ENCODE data around the gene SPOCK1.

Gene SPOCK1

GRCh38 chr5:137290373-137290772, 208.8 kb downstream of the SPOCK1 start:
- no peak for DNase-seq

GRCh38 chr5:137289856-137290255, 209.3 kb downstream of the SPOCK1 start:
- no peak for DNase-seq

DNA sequence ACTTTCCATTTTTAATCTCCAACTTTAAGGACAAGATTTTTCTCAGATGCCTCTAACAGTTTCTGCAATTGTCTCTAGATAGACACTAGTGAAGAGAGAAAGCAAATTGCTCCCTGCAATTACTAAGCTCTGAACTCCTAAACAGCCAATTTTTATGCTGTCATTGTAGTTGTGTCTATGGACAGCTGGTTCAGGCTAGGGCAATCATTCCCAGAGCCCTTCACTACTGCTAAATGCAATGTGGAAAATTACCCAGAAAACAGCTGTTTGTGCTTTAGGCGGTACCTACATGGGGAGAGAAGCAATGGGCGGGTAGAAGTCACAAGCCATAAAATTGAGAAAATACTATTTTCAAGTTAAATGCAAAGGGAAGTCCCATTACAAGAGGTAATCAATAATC, 211.6 kb downstream of the SPOCK1 start:
- DNase-seq, result no peak

GRCh38 chr5:137286025-137286610, 213.0 kb downstream of the SPOCK1 start:
- no peak for DNase-seq

- no peak for DNase-seq
Observed at GRCh38 chr5:137283801-137284200, 215.3 kb downstream of the SPOCK1 start.

GRCh38 chr5:137282216-137282615, 216.9 kb downstream of the SPOCK1 start:
- peak; percentile 92 for DNase-seq

GRCh38 chr5:137281201-137281600, 217.9 kb downstream of the SPOCK1 start:
- DNase-seq, result no peak

DNA sequence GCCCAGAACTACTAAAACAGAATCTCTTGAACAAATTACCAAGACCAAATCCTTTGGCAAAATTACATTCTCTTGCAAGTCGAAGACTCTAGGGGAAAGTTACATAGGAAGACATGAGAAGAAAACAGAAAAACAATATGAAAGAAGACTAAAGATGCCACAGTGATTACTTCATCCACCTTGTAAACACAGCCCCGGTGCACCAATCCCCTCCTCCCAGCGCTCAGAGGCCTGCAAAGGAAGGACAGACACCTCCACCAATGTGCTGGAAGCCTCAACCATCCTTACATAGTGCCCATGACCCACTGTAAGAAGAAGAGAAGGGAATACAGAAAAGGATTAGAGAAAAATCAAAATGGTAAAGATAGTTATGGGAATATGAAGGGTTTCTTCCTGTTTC, 218.5 kb downstream of the SPOCK1 start:
- DNase-seq, result no peak

DNA sequence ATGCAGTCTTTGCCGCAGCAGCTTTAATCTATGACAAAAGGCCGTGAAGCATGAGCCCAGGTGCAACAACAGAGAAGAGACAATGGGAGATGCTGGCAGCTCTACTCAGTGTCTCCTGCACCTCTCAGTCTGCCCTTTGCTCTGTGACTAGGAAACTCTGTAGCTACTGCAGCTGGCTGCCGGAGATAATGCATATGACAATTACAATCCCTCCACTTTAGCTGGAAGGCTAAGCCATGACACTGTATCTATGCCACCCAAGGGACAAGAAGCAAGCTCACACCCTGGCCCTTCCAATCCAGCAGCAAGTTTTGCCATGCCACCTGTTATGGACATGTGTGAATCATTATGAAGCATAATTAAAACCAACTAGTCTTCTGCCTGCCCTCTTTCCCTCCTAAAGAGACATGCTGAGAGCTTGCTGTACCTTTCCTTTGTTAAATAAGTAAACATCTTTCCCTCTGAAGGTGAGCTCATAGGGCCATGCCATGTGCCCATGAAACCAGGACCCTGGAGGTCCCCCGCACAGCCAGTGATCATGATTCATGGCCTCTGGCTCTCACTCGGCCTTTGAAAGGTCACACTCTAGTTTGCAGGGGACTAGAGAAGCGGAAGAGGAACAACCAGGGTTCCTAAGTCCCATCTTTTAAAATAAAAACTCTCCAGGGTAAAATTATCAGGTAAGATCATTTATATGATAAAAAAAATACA, 219.4 kb downstream of the SPOCK1 start:
- no peak for DNase-seq

- DNase-seq, result no peak
Observed at GRCh38 chr5:137278476-137278875, 220.7 kb downstream of the SPOCK1 start.

- no peak for DNase-seq
Observed at GRCh38 chr5:137275083-137275482, 224.0 kb downstream of the SPOCK1 start.

GRCh38 chr5:137273511-137273910, 225.6 kb downstream of the SPOCK1 start:
- DNase-seq, result no peak

DNA sequence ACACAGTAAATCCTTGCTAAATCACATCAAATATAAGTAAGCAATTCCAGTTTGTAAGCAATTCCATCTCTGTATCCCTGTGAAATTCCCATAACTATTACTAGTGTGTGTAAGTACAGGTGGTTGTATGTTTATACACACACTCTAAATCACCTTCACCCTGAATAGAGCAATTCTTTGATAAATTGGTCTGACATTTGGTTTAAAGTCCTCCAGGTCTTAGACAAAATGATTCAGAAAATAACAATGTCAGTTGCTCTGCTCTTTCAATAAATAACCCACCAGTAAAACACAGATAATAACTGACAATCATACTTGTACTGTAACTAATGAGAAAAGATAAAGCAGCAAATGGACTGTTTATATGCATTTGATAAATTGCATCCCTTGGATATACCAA, 226.3 kb downstream of the SPOCK1 start:
- DNase-seq, result no peak

DNA sequence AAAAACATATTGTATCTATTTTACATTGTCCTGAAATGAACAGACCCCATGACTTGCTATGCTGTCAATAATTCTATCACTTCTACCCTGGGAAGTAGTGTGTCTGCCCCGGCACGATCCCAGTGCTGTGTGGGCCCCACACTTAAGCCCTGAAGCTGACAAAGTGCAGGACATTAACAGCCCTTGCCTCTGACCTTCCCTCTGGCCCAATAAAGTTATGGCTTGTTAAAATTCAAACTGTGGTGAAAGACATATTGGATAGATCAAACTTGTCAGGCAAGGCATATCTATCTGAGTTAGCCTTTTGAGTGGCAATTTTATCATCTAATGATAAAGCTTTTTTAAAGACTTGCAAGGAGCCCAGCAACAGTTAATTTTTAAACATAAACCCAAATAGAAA, 229.2 kb downstream of the SPOCK1 start:
- no peak for DNase-seq

DNA sequence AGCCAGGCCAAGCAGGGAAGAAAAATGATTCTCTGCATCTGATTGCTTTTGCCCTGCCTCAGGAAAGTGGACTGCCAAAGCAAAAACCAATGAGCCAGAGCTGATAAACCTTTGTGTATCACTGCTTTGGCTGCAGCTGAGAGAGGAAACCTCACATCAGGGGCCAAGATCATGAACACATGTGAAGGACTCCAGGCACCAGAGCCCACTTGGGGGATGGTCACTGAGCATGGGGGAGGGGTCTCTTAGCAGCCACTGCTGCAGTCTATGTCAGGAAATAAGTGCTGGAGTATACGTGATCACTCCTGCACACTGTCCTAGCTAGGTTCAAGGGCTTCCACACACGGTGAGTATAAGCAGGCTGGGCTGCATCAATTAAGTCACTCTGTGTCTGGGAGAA, 229.9 kb downstream of the SPOCK1 start:
- DNase-seq, result no peak

GRCh38 chr5:137268646-137269045, 230.5 kb downstream of the SPOCK1 start:
- no peak for DNase-seq

- no peak for DNase-seq
Observed at GRCh38 chr5:137266186-137266585, 232.9 kb downstream of the SPOCK1 start.

GRCh38 chr5:137265457-137265856, 233.7 kb downstream of the SPOCK1 start:
- DNase-seq, result no peak

DNA sequence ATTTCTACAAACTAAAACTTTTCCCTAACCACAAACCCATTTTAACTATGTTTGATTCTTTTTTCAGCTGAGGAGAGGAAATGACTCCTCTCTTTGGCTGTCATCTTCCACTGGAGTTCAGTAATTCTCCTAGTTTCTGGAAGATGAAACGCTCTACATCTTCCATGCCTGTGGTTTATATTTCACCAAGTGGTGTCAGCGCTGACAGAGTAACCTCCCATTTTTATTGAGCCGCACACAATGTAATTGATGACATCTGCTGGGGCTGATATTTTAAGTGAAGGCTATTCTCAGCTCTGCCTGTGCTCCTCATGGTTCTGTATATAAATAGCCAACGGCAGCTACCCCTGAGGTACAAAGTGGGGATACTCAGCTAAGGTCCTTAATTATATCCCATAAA, 234.6 kb downstream of the SPOCK1 start:
- no peak for DNase-seq

DNA sequence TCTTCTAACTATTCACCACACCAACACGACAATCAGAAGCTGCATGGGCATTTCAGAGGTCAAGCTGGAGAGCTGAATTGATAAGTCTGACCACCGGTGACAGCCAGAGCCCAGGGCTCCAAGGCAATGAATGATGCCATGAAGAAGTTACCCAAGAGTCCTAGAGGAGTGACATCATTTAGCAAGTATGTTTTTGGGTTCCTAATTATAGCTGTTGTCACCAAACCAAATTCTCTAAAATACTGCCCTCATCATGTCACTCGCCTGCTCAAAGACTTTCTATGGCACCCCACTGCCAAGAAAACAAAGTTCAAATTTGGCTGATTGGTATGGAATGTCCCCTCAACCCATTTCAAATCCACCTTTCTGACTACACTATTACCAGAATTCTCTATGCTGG, 235.1 kb downstream of the SPOCK1 start:
- no peak for DNase-seq

DNA sequence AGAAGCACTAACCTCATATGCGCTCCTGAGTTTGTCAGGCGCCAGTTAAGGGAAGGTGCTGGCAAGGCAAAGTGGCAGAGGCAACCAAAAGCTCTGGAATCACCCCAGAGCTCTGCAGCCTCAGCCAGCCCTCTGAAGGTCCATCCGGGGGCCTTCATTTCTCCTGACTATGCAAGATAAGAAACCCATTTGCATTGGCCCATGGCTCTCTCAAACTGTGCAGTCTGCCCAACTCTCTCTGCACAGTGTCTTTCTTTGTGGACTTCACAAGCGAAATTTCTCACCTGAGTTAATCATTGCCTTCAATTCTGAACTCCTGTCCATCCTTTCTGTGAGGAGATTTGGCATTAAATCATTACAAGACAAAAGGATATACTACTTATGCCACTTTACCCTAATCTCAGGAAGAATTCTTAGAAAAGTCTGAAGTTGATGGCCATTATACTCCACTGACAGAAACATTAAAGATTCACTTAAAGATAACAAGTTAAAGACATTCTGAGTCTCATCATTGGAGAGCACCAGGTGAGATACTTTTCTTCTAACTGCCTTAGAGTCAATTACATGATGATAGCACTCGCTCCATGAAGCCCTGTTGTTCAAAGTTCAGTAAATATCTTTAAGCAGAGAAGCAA, 235.6 kb downstream of the SPOCK1 start:
- no peak for DNase-seq

GRCh38 chr5:137262818-137263217, 236.3 kb downstream of the SPOCK1 start:
- no peak for DNase-seq

- DNase-seq, result peak; percentile 27
Observed at GRCh38 chr5:137260820-137261695, 238.1 kb downstream of the SPOCK1 start.
